Neural progenitor cell (in vitro differentiated cells): ENCODE measurements around the gene ZNF253. TPM values are rescaled to one million over a fixed set of nuclear protein-coding genes. Genes with fewer than 3 reads are reported as not detected.
"Not testable (repeated sequence)": the region's sequence is repeated elsewhere in the genome, so short reads cannot be mapped to it uniquely, and the experiment has no call there.

ENCODE experiments used
- DNase-seq: peaks from one replicate; pipeline ENCODE4 v3.0.0-alpha.2; 2016; ENCODE audit warnings: low spot score
- H2AFZ ChIP-seq: fragments of 200-600 bp; sonication (generic); replicated peaks from 2 replicates; pipeline ENCODE4 v1.6.1; 2016; ENCODE audit warnings: antibody characterized with exemption
- H3F3A ChIP-seq: fragments of 200-600 bp; sonication (generic); 2 replicates; pipeline ENCODE4 v1.6.1; 2016; ENCODE audit warnings: antibody characterized with exemption, low read depth
- H3K27ac ChIP-seq: fragments of 200-600 bp; sonication (generic); 2 replicates; pipeline ENCODE4 v1.5.1; 2016; ENCODE audit warnings: mild to moderate bottlenecking
- H3K27me3 ChIP-seq: fragments of 200-600 bp; sonication (generic); 2 replicates; pipeline ENCODE4 v1.6.1; 2016; ENCODE audit warnings: mild to moderate bottlenecking, moderate library complexity
- H3K36me3 ChIP-seq: fragments of 200-600 bp; sonication (generic); 2 replicates; pipeline ENCODE4 v1.5.1; 2016
- H3K4me1 ChIP-seq: fragments of 200-600 bp; sonication (generic); 2 replicates; pipeline ENCODE4 v1.6.1; 2016; ENCODE audit warnings: mixed run types
- H3K4me2 ChIP-seq: fragments of 200-600 bp; sonication (generic); 2 replicates; pipeline ENCODE4 v1.6.1; 2016
- H3K4me3 ChIP-seq: fragments of 200-600 bp; sonication (generic); 2 replicates; pipeline ENCODE4 v1.5.1; 2016
- H3K79me2 ChIP-seq: fragments of 200-600 bp; sonication (generic); 2 replicates; pipeline ENCODE4 v1.6.1; 2016; ENCODE audit warnings: low read depth
- H3K9ac ChIP-seq: fragments of 200-600 bp; sonication (generic); 2 replicates; pipeline ENCODE4 v1.6.1; 2016
- H3K9me3 ChIP-seq: fragments of 200-600 bp; sonication (generic); 2 replicates; pipeline ENCODE4 v1.5.1; 2016; ENCODE audit warnings: low read depth
- H4K20me1 ChIP-seq: fragments of 200-600 bp; sonication (generic); 2 replicates; pipeline ENCODE4 v1.6.1; 2016; ENCODE audit warnings: low read depth
- H3K27ac Mint-ChIP-seq: 3 replicates; pipeline ENCODE4 v1.8.0; 2021; ENCODE audit warnings: mixed read lengths
- H3K27me3 Mint-ChIP-seq: 2 replicates; pipeline ENCODE4 v1.8.0; 2022; ENCODE audit warnings: low read depth, mild to moderate bottlenecking, inconsistent platforms, moderate library complexity, mixed read lengths; ENCODE audit not compliant: insufficient read depth
- H3K36me3 Mint-ChIP-seq: 3 replicates; pipeline ENCODE4 v1.8.0; 2021; ENCODE audit warnings: mixed read lengths
- H3K4me1 Mint-ChIP-seq: 3 replicates; pipeline ENCODE4 v1.8.0; 2021; ENCODE audit warnings: mixed read lengths
- H3K4me3 Mint-ChIP-seq: 3 replicates; pipeline ENCODE4 v1.8.0; 2021; ENCODE audit warnings: mild to moderate bottlenecking, moderate library complexity, mixed read lengths
- H3K9me3 Mint-ChIP-seq: 3 replicates; pipeline ENCODE4 v1.8.0; 2020; ENCODE audit warnings: mixed read lengths
- EZH2 ChIP-seq: fragments of 200-600 bp; sonication (generic); IDR thresholded peaks from 2 replicates; pipeline ENCODE4 v1.6.1; 2017; ENCODE audit warnings: antibody characterized with exemption, mild to moderate bottlenecking, moderate library complexity
- EZH2phosphoT487 ChIP-seq: fragments of 200-600 bp; sonication (generic); IDR thresholded peaks from 2 replicates; pipeline ENCODE4 v1.6.1; 2017; ENCODE audit warnings: antibody characterized with exemption
- total RNA-seq: library from RNA; depleted of rRNA; stranded (reverse); fragments of >200 nt; gene quantifications from 2 replicates; pipeline ENCODE4 v1.2.3, GENCODE V29; 2015; ENCODE audit warnings: low replicate concordance
- TF ChIP-seq, protein P1 (sequence below): fragments of 200-600 bp; sonication (generic); IDR thresholded peaks from 2 replicates; pipeline ENCODE4 v1.5.1; 2017; ENCODE audit warnings: antibody characterized with exemption, mild to moderate bottlenecking

ZNF253 gene
- total RNA-seq, 1 donor from 2014 or later = 79.2 TPM

- Histone ChIP-seq H3K27ac (peak overlapping the region; percentile 63), H3K9me3 (no peaks in the 10 kb centered on the region), H3K36me3 (no peaks in the 10 kb centered on the region), H3K79me2 (peaks cover 44% of the 10 kb centered on the region), H3K9ac (no peak overlapping the region), H3K4me3 (peak overlapping the region; percentile 90), H3F3A (peaks cover 65% of the 10 kb centered on the region), H3K27me3 (no peaks in the 10 kb centered on the region), H4K20me1 (peaks cover 27% of the 10 kb centered on the region), H2AFZ (peak overlapping the region; percentile 44), H3K4me1 (peaks cover 19% of the 10 kb centered on the region), H3K4me2 (peak overlapping the region; percentile 75)
- peaks cover 52% of the 10 kb centered on the region for H3K36me3 Mint-ChIP-seq
- H3K27ac Mint-ChIP-seq = peak overlapping the region; percentile 98
- peaks cover 85% of the 10 kb centered on the region for H3K9me3 Mint-ChIP-seq
- H3K4me1 Mint-ChIP-seq = peaks cover 7% of the 10 kb centered on the region
- DNase-seq = no peak
- H3K4me3 Mint-ChIP-seq = peak overlapping the region; percentile 95
- TF ChIP-seq, protein P1, sequence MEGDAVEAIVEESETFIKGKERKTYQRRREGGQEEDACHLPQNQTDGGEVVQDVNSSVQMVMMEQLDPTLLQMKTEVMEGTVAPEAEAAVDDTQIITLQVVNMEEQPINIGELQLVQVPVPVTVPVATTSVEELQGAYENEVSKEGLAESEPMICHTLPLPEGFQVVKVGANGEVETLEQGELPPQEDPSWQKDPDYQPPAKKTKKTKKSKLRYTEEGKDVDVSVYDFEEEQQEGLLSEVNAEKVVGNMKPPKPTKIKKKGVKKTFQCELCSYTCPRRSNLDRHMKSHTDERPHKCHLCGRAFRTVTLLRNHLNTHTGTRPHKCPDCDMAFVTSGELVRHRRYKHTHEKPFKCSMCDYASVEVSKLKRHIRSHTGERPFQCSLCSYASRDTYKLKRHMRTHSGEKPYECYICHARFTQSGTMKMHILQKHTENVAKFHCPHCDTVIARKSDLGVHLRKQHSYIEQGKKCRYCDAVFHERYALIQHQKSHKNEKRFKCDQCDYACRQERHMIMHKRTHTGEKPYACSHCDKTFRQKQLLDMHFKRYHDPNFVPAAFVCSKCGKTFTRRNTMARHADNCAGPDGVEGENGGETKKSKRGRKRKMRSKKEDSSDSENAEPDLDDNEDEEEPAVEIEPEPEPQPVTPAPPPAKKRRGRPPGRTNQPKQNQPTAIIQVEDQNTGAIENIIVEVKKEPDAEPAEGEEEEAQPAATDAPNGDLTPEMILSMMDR = no peak
- no peak for TF ChIP-seq EZH2
- no peak for TF ChIP-seq EZH2phosphoT487
- H3K27me3 Mint-ChIP-seq = peaks cover 13% of the 10 kb centered on the region
These were observed 34.6 kb downstream of the ZNF253 start for GRCh38 chr19:19900139-19900728.

GRCh38 chr19:19900729-19901444, 35.2 kb downstream of the ZNF253 start, which contains the start of gene ZNF93:
TSS of gene ZNF93 (plus strand) at chr19:19900946. CDS start at chr19:19901089, 143 bp downstream.
- H3K9ac ChIP-seq = peak within 1 kb of the TSS; percentile 94
- H3K27ac Mint-ChIP-seq = peak within 1 kb of the TSS; percentile 98
- H3K4me2 ChIP-seq = peak within 1 kb of the TSS; percentile 84
- H3K79me2 ChIP-seq = peaks cover 50% of the 10 kb centered on the region
- TF ChIP-seq EZH2 (no peak), EZH2phosphoT487 (no peak)
- TF ChIP-seq, protein P1 = no peak
- peak within 1 kb of the TSS; percentile 95 for H3K4me3 Mint-ChIP-seq
- H3K27ac ChIP-seq = peak within 1 kb of the TSS; percentile 98
- H4K20me1 ChIP-seq = peaks cover 33% of the 10 kb centered on the region
- H3F3A ChIP-seq = peaks cover 59% of the 10 kb centered on the region
- H3K36me3 ChIP-seq = no peaks in the 10 kb centered on the region
- H3K4me3 ChIP-seq = peak within 1 kb of the TSS; percentile 90
- peaks cover 16% of the 10 kb centered on the region for H3K27me3 Mint-ChIP-seq
- no peaks in the 10 kb centered on the region for H3K27me3 ChIP-seq
- no peaks in the 10 kb centered on the region for H3K9me3 ChIP-seq
- H3K4me1 Mint-ChIP-seq = peaks cover 7% of the 10 kb centered on the region
- peak within 1 kb of the TSS; percentile 44 for H2AFZ ChIP-seq
- peaks cover 85% of the 10 kb centered on the region for H3K9me3 Mint-ChIP-seq
- peaks cover 23% of the 10 kb centered on the region for H3K4me1 ChIP-seq
- DNase-seq = peak; percentile 98
- H3K36me3 Mint-ChIP-seq = peaks cover 55% of the 10 kb centered on the region

- peaks cover 84% of the 10 kb centered on the region for H3K9me3 Mint-ChIP-seq
- not testable (repeated sequence) for DNase-seq, H3K27me3 ChIP-seq, H3K4me3 Mint-ChIP-seq, H3K27me3 Mint-ChIP-seq, H3K9me3 ChIP-seq, H3K4me2 ChIP-seq, H3K27ac Mint-ChIP-seq, H3F3A ChIP-seq, H3K9ac ChIP-seq, H3K4me3 ChIP-seq, H3K36me3 ChIP-seq, H3K4me1 Mint-ChIP-seq, H3K27ac ChIP-seq, H2AFZ ChIP-seq
- H4K20me1 ChIP-seq = peaks cover 85% of the 10 kb centered on the region
- peaks cover 18% of the 10 kb centered on the region for H3K4me1 ChIP-seq
- peaks cover 79% of the 10 kb centered on the region for H3K36me3 Mint-ChIP-seq
- peaks cover 100% of the 10 kb centered on the region for H3K79me2 ChIP-seq
These were observed 41.9 kb downstream of the ZNF253 start for GRCh38 chr19:19907551-19907950.

DNA sequence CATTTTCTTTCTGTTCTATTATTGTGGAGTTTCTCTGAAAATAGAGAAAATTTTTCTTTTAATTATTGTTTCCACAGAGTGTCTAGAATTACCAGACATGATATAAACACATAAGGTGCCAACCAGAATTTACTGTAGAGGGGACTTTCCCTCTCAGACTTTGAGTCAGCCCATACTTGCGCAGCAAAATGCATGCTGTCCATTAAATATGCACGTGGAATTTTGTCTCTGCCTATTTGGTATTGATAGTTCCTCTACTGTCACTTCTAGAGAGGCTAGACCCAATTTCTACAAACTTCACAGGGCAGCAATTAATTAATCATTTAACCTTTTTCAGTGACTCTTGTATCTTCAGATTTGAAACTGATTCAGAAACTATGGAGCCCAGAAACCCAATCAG, 44.0 kb downstream of the ZNF253 start:
- Histone ChIP-seq H3K4me1 (peaks cover 10% of the 10 kb centered on the region), H3K4me3 (no peak overlapping the region), H2AFZ (no peak overlapping the region), H3K79me2 (peaks cover 100% of the 10 kb centered on the region), H3K9ac (no peak overlapping the region), H3F3A (no peaks in the 10 kb centered on the region), H3K27ac (no peak overlapping the region), H3K36me3 (no peaks in the 10 kb centered on the region), H3K27me3 (no peaks in the 10 kb centered on the region), H3K9me3 (no peaks in the 10 kb centered on the region), H3K4me2 (no peak overlapping the region), H4K20me1 (peaks cover 78% of the 10 kb centered on the region)
- no peaks in the 10 kb centered on the region for H3K4me1 Mint-ChIP-seq
- H3K27me3 Mint-ChIP-seq = peaks cover 6% of the 10 kb centered on the region
- DNase-seq = no peak
- no peak overlapping the region for H3K27ac Mint-ChIP-seq
- TF ChIP-seq EZH2phosphoT487 (no peak), EZH2 (no peak)
- TF ChIP-seq, protein P1 = no peak
- H3K9me3 Mint-ChIP-seq = peaks cover 87% of the 10 kb centered on the region
- H3K36me3 Mint-ChIP-seq = peaks cover 82% of the 10 kb centered on the region
- no peak overlapping the region for H3K4me3 Mint-ChIP-seq
